Measurements from ENCODE around the gene CYRIA.

Gene CYRIA

DNA sequence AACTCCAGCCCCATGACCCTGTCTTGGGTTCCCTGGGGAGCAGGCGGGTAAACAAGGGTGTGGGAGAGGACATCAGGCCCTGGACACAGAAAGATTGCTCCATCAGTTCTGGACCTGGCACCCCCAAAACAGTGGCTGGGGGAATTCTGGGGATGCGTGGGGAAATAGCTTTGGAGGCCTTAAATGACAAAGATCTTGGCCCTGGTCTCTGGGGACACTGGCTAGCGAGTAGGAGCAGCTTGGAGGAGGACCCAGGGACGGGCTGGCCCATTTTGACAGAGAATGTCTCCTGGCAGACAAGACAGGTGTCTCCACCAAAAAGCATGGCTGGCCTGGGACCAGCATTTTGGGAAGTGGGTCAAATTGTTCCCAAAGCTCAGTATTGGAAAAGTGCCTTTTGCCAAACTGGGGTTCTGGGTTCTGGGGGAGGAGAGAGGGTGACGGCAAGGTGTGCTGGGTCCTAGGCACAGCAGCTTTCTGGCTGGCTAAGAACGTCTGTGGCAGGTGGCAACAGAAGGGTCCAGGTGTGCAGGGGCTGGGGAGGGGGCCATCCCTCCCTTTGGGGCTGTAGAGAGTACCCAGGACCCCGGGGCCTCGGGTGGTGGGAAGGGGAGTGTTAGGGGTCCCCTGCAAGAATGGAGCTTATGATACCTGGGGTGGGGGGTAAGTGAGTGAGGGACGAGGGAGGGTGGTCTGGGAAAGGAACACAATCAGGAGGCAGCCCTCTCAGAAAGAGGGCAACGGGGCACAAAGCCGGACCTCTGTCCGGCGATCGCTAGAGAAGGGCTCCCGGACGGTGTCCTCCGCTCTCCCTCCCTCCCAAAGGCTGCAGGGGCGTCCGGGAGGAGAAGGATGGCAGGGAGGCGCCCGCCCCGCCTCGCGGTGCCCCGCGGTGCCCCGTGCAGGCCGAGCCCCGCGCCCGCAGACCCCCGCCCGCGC lies 556 bp downstream of the CYRIA start:
- ChIA-PET CTCF (interaction anchor here (1.0 to 5.3 kb wide), 4 partner anchors 12 to 92 kb away, joined by 3 to 42 read pairs (median 9); no protein-coding TSS in a partner anchor), POLR2A (interaction anchor here (0.8 kb wide), 1 partner anchor 53 kb away, joined by 7 read pairs; no protein-coding TSS in a partner anchor)
- TF ChIP-seq, protein P1, sequence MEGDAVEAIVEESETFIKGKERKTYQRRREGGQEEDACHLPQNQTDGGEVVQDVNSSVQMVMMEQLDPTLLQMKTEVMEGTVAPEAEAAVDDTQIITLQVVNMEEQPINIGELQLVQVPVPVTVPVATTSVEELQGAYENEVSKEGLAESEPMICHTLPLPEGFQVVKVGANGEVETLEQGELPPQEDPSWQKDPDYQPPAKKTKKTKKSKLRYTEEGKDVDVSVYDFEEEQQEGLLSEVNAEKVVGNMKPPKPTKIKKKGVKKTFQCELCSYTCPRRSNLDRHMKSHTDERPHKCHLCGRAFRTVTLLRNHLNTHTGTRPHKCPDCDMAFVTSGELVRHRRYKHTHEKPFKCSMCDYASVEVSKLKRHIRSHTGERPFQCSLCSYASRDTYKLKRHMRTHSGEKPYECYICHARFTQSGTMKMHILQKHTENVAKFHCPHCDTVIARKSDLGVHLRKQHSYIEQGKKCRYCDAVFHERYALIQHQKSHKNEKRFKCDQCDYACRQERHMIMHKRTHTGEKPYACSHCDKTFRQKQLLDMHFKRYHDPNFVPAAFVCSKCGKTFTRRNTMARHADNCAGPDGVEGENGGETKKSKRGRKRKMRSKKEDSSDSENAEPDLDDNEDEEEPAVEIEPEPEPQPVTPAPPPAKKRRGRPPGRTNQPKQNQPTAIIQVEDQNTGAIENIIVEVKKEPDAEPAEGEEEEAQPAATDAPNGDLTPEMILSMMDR (IDR thresholded peaks at IDR 0.05; ENCODE audit: control extremely low read depth, extremely low read depth, low read depth, missing control alignments), result no peak
- DNase-seq (ENCODE audit: extremely low spot score), result no peak

- TF ChIP-seq, protein P1 (IDR thresholded peaks at IDR 0.05; ENCODE audit: control extremely low read depth, extremely low read depth, low read depth, missing control alignments), result no peak
- POLR2A ChIA-PET, result no interaction called here
- peak; percentile 31 for DNase-seq (ENCODE audit: extremely low spot score)
- CTCF ChIA-PET, result interaction anchor here (1.3 to 5.3 kb wide), 4 partner anchors 11 to 92 kb away, joined by 4 to 42 read pairs (median 9); no protein-coding TSS in a partner anchor
Measured at GRCh38 chr2:16664052-16664731, 1.4 kb downstream of the CYRIA start.

GRCh38 chr2:16663121-16663905 lies 2.3 kb downstream of the CYRIA start:
- DNase-seq (ENCODE audit: extremely low spot score), result no peak
- ChIA-PET CTCF (interaction anchor here (1.3 to 5.3 kb wide), 4 partner anchors 10 to 93 kb away, joined by 4 to 42 read pairs (median 9); no protein-coding TSS in a partner anchor), POLR2A (no interaction called here)
- TF ChIP-seq, protein P1 (IDR thresholded peaks at IDR 0.05; ENCODE audit: control extremely low read depth, extremely low read depth, low read depth, missing control alignments), result no peak

DNA sequence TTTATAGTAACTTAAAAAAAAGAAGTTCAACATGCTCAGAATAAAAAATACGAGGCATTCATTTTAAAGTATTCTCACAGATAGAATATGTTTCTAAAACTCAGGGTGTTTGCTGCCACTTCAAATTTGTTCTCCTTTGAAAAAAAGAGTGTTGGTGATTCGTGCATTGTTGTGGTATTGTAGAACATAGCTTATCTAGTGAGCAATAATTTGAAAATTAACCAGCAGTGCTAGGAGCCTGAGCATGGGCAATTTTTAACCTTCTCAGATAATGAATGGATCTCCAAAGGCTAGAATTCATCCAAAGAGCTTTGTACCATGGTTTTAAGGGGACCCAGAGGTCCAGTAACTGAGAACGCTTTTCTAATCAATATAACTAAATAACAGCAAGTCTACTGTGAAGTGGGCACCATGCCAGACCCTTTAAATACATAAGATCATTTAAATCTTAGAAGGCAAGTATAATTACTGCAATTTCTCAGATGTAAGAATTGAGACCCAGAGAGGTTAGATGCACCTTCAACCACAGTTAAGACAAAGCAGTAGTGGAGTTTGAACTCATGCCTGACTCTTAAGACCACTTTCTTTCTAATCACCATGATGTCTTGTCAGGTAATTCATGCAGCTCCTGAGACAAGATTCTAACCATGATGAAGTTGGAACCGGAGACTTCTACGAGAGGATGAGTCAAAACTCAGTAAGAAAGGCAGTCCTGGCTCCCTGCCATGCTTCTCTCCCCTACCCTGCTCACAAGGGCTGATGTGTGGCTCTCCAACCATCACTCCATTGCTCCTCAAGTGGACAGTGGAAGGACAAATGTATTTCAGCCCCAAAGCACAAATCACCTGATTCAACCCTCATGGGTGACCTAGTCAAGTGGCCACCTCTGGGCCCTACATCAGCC lies 3.4 kb downstream of the CYRIA start:
- DNase-seq (ENCODE audit: extremely low spot score), result no peak
- TF ChIP-seq, protein P1 (IDR thresholded peaks at IDR 0.05; ENCODE audit: control extremely low read depth, extremely low read depth, low read depth, missing control alignments), result no peak
- ChIA-PET CTCF (interaction anchor here (0.9 to 5.3 kb wide), 4 partner anchors 9 to 53 kb away, joined by 3 to 42 read pairs (median 3); no protein-coding TSS in a partner anchor), POLR2A (no interaction called here)

GRCh38 chr2:16661526-16661925 lies 4.1 kb downstream of the CYRIA start:
- ChIA-PET POLR2A (no interaction called here), CTCF (interaction anchor here (0.9 to 5.3 kb wide), 4 partner anchors 8 to 52 kb away, joined by 3 to 42 read pairs (median 3); no protein-coding TSS in a partner anchor)
- no peak for DNase-seq (ENCODE audit: extremely low spot score)
- TF ChIP-seq, protein P1 (IDR thresholded peaks at IDR 0.05; ENCODE audit: control extremely low read depth, extremely low read depth, low read depth, missing control alignments), result no peak

Data from GM10248 (cell line).